HG03025 (cell line): ENCODE data around the gene PARP3.

Experiments used
- ATAC-seq: cut with Tn5 transposase; IDR thresholded peaks from one replicate; pipeline ENCODE4 v1.9.1; 2021; ENCODE audit warnings: mild to moderate bottlenecking, moderate library complexity; ENCODE audit not compliant: unreplicated experiment, low FRiP score

The PARP3 gene

GRCh38 chr3:51947215-51947900 is 5.2 kb downstream of the PARP3 start:
- no peak for ATAC-seq

GRCh38 chr3:51948016-51948580 is 5.9 kb downstream of the PARP3 start:
- ATAC-seq: no peak

- ATAC-seq: no peak
These were observed 7.0 kb downstream of the PARP3 start for GRCh38 chr3:51949121-51949520.

GRCh38 chr3:51950899-51951298 is 8.7 kb downstream of the PARP3 start:
- ATAC-seq: no peak

- no peak for ATAC-seq
These were observed 11.3 kb downstream of the PARP3 start for GRCh38 chr3:51953445-51953844.

- ATAC-seq: no peak
These were observed 11.9 kb downstream of the PARP3 start for GRCh38 chr3:51954105-51954504.

- ATAC-seq: no peak
These were observed 12.6 kb downstream of the PARP3 start for GRCh38 chr3:51954713-51955112.

GRCh38 chr3:51955175-51955892 is 13.2 kb downstream of the PARP3 start, which contains the start of gene GPR62:
Gene GPR62 (plus strand): TSS chr3:51955381. CDS start chr3:51955653, 272 bp downstream.
- no peak for ATAC-seq

GRCh38 chr3:51955893-51956770 is 14.0 kb downstream of the PARP3 start:
- no peak for ATAC-seq

- no peak for ATAC-seq
These were observed 15.5 kb downstream of the PARP3 start for GRCh38 chr3:51957520-51958205.

- no peak for ATAC-seq
These were observed 16.7 kb downstream of the PARP3 start for GRCh38 chr3:51958603-51959521.

- no peak for ATAC-seq
These were observed 17.5 kb downstream of the PARP3 start for GRCh38 chr3:51959651-51960050.

GRCh38 chr3:51960386-51960785 is 18.2 kb downstream of the PARP3 start:
- no peak for ATAC-seq

GRCh38 chr3:51961011-51961410 is 18.8 kb downstream of the PARP3 start:
- ATAC-seq: no peak

- no peak for ATAC-seq
These were observed 19.7 kb downstream of the PARP3 start for GRCh38 chr3:51961602-51962569.

- ATAC-seq: no peak
These were observed 20.8 kb downstream of the PARP3 start for GRCh38 chr3:51962854-51963530.

- no peak for ATAC-seq
These were observed 21.8 kb downstream of the PARP3 start for GRCh38 chr3:51963951-51964451.
